Liver (tissue), 9 donors: ENCODE measurements around the gene SERPINA3. TPM values are rescaled to one million over a fixed set of nuclear protein-coding genes. Genes with fewer than 3 reads are reported as not detected.

ENCODE experiments used
- DNase-seq: peaks from one replicate; pipeline ENCODE4 v3.0.0-alpha.2; 2017; ENCODE audit warnings: low spot score
- H3K27ac ChIP-seq, 2 donors: one replicate each; pipeline ENCODE4 v1.7.0; 2013; ENCODE audit warnings: inconsistent platforms in 2 of 2, low read length in 2 of 2, control low read depth in 1 of 2, low read depth in 1 of 2, mild to moderate bottlenecking in 1 of 2
- H3K27me3 ChIP-seq, 4 donors: one replicate each; pipeline versions ENCODE4 v1.6.1 to v1.7.0; 2013; ENCODE audit warnings: low read length in 3 of 4, inconsistent platforms in 1 of 4, mild to moderate bottlenecking in 1 of 4, moderate library complexity in 1 of 4; ENCODE audit not compliant: control insufficient read depth in 4 of 4, insufficient read depth in 4 of 4
- H3K36me3 ChIP-seq, 4 donors: one replicate each; pipeline versions ENCODE4 v1.6.1 to v1.7.0; 2013; ENCODE audit warnings: low read length in 3 of 4, mild to moderate bottlenecking in 3 of 4, low read depth in 1 of 4, moderate library complexity in 1 of 4; ENCODE audit not compliant: control insufficient read depth in 4 of 4, insufficient read depth in 3 of 4
- H3K4me1 ChIP-seq, 4 donors: one replicate each; pipeline versions ENCODE4 v1.6.1 to v1.7.0; 2013; ENCODE audit warnings: low read length in 3 of 4, mild to moderate bottlenecking in 3 of 4, moderate library complexity in 1 of 4; ENCODE audit not compliant: control insufficient read depth in 4 of 4, insufficient read depth in 4 of 4
- H3K4me3 ChIP-seq, 3 donors: one replicate each; pipeline versions ENCODE4 v1.6.1 to v1.7.0; 2013; ENCODE audit warnings: low read length in 3 of 3, control low read depth in 1 of 3, low read depth in 1 of 3, mild to moderate bottlenecking in 1 of 3
- H3K9ac ChIP-seq, 2 donors: one replicate each; pipeline ENCODE4 v1.7.0; 2013; ENCODE audit warnings: low read length in 2 of 2, mild to moderate bottlenecking in 2 of 2, moderate library complexity in 2 of 2, control low read depth in 1 of 2, low read depth in 1 of 2
- H3K9me3 ChIP-seq, 4 donors: one replicate each; pipeline versions ENCODE4 v1.6.1 to v1.7.0; 2013; ENCODE audit warnings: low read length in 3 of 4; ENCODE audit not compliant: control insufficient read depth in 4 of 4
- ATF3 ChIP-seq: IDR thresholded peaks from 2 replicates; pipeline ENCODE4 v1.6.1; 2016; ENCODE audit warnings: antibody characterized with exemption
- CTCF ChIP-seq: fragments of 150-350 bp; IDR thresholded peaks from 2 replicates; pipeline ENCODE4 v1.5.1; 2017; ENCODE audit warnings: improper control_type of control experiment, low read depth, low read length; ENCODE audit not compliant: missing input control
- EGR1 ChIP-seq, 2 donors: IDR thresholded peaks; 2 replicates each; pipeline ENCODE4 v1.6.1; 2016 to 2018; ENCODE audit warnings: antibody characterized with exemption in 2 of 2, low read depth in 2 of 2
- FOXA1 ChIP-seq: IDR thresholded peaks from 2 replicates; pipeline ENCODE4 v1.6.1; 2016; ENCODE audit warnings: antibody characterized with exemption
- FOXA2 ChIP-seq: IDR thresholded peaks from 2 replicates; pipeline ENCODE4 v1.6.1; 2016; ENCODE audit warnings: antibody characterized with exemption
- GABPA ChIP-seq, 2 donors: IDR thresholded peaks in 1 of 2; conservative IDR thresholded peaks in 1 of 2; 2 replicates each; pipeline ENCODE4 v1.6.1; 2016; ENCODE audit warnings: antibody characterized with exemption in 2 of 2, mild to moderate bottlenecking in 1 of 2, moderate library complexity in 1 of 2
- HNF4A ChIP-seq, 2 donors: conservative IDR thresholded peaks; 2 replicates each; pipeline ENCODE4 v1.6.1; 2016; ENCODE audit warnings: antibody characterized with exemption in 2 of 2, mild to moderate bottlenecking in 2 of 2
- HNF4G ChIP-seq: IDR thresholded peaks from 2 replicates; pipeline ENCODE4 v1.6.1; 2016; ENCODE audit warnings: antibody characterized with exemption
- JUND ChIP-seq, 2 donors: IDR thresholded peaks; 2 replicates each; pipeline ENCODE4 v1.6.1; 2016; ENCODE audit warnings: antibody characterized with exemption in 2 of 2
- MAX ChIP-seq: IDR thresholded peaks from 2 replicates; pipeline ENCODE4 v1.6.1; 2016; ENCODE audit warnings: antibody characterized with exemption
- NR2F2 ChIP-seq: IDR thresholded peaks from 2 replicates; pipeline ENCODE4 v1.6.1; 2016; ENCODE audit warnings: antibody characterized with exemption
- RAD21 ChIP-seq, 2 donors: IDR thresholded peaks; 2 replicates each; pipeline ENCODE4 v1.6.1; 2016; ENCODE audit warnings: antibody characterized with exemption in 2 of 2, mild to moderate bottlenecking in 2 of 2
- REST ChIP-seq: IDR thresholded peaks from 2 replicates; pipeline ENCODE4 v1.6.1; 2016; ENCODE audit warnings: antibody characterized with exemption, mild to moderate bottlenecking
- RXRA ChIP-seq, 2 donors: IDR thresholded peaks; 2 replicates each; pipeline ENCODE4 v1.6.1; 2017 to 2018; ENCODE audit warnings: antibody characterized with exemption in 2 of 2, mild to moderate bottlenecking in 1 of 2
- SP1 ChIP-seq: IDR thresholded peaks from 2 replicates; pipeline ENCODE4 v1.6.1; 2018; ENCODE audit warnings: antibody characterized with exemption, mild to moderate bottlenecking
- TAF1 ChIP-seq: conservative IDR thresholded peaks from 2 replicates; pipeline ENCODE4 v1.6.1; 2016; ENCODE audit warnings: antibody characterized with exemption, mild to moderate bottlenecking
- YY1 ChIP-seq: IDR thresholded peaks from 2 replicates; pipeline ENCODE4 v1.6.1; 2016; ENCODE audit warnings: antibody characterized with exemption, mild to moderate bottlenecking
- ZBTB33 ChIP-seq: IDR thresholded peaks from 2 replicates; pipeline ENCODE4 v1.6.1; 2016; ENCODE audit warnings: antibody characterized with exemption
- WGBS: extraction: QIAGEN DNeasy Blood & Tissue Kit; methylation state at CpG from one replicate; pipeline ENCODE4 v1.1.7; 2013; 5-methylcytosine and 5-hydroxymethylcytosine counted together
- polyA plus RNA-seq, 2 donors: library from polyadenylated mRNA; stranded (reverse) in 1 of 2; unstranded in 1 of 2; fragments of 200-250 nt in 1 of 2; fragments of >200 nt in 1 of 2; fragmentation: Nextera tagmentation in 1 of 2; extraction: Ambion mirVana in 1 of 2; gene quantifications; one replicate each; pipeline versions ENCODE4 v1.2.1 to v1.2.3, GENCODE V29; 2013 to 2015
- total RNA-seq, 2 donors: library from RNA; depleted of rRNA; stranded (reverse); fragments of >200 nt; gene quantifications; one replicate each; pipeline ENCODE4 v1.2.3, GENCODE V29; 2014
- donor health status: healthy.
- donor health status: healthy.
- donor health status: healthy.
- donor health status: healthy.
- donor health status: healthy.

SERPINA3 gene
- over 10,000 TPM in 1 of 2 donors, 1,000 to 10,000 TPM in 1; 2,087 to 17,984 TPM for total RNA-seq
- polyA plus RNA-seq, result over 10,000 TPM; 11,518 to 14,500 TPM

- WGBS, result 18% methylated on average over 4 of the region's 4 CpGs
- TF ChIP-seq NR2F2 (peak; percentile 53), ZBTB33 (peak; percentile 53), FOXA2 (no peak), RAD21 (IDR thresholded peaks at IDR 0.05) (peak; percentile 35 to 53), HNF4A (conservative IDR thresholded peaks at IDR 0.05) (peak; percentile 65 to 77), CTCF (no peak), TAF1 (peak; percentile 98), GABPA (IDR thresholded peaks at IDR 0.05 in 1 of 2, conservative IDR thresholded peaks at IDR 0.05 in 1 of 2) (no peak), HNF4G (no peak), MAX (peak; percentile 66), YY1 (peak; percentile 63), SP1 (peak; percentile 87), REST (peak; percentile 89), EGR1 (IDR thresholded peaks at IDR 0.05; ENCODE audit: low read depth in 2 of 2) (peak in 1 of 2 donors; percentile 64), FOXA1 (no peak), JUND (IDR thresholded peaks at IDR 0.05) (peak; percentile 31 to 75), RXRA (IDR thresholded peaks at IDR 0.05) (peak; percentile 73 to 84), ATF3 (peak; percentile 67)
- Histone ChIP-seq H3K4me1 (peaks cover 3 to 38% (median 13%) of the 10 kb centered on the region in 4 donors), H3K36me3 (peaks cover 4 to 45% (median 24%) of the 10 kb centered on the region in 4 donors), H3K27ac (peak within 1 kb of the TSS; percentile 76 to 80), H3K9ac (peak within 1 kb of the TSS; percentile 30 to 89), H3K9me3 (no peaks in the 10 kb centered on the region), H3K4me3 (peak within 1 kb of the TSS; percentile 60 to 99 (median 75)), H3K27me3 (no peaks in the 10 kb centered on the region)
- no peak for DNase-seq
Measured at GRCh38 chr14:94612174-94612573, at the start of gene SERPINA3. SERPINA3 (plus strand) TSS chr14:94612391; CDS start chr14:94614442, 2,051 bp downstream.
